ENCODE results near the gene CA6.
"Not testable (repeated sequence)": the region's sequence is repeated elsewhere in the genome, so short reads cannot be mapped to it uniquely, and the experiment has no call there.

Gene CA6

DNA sequence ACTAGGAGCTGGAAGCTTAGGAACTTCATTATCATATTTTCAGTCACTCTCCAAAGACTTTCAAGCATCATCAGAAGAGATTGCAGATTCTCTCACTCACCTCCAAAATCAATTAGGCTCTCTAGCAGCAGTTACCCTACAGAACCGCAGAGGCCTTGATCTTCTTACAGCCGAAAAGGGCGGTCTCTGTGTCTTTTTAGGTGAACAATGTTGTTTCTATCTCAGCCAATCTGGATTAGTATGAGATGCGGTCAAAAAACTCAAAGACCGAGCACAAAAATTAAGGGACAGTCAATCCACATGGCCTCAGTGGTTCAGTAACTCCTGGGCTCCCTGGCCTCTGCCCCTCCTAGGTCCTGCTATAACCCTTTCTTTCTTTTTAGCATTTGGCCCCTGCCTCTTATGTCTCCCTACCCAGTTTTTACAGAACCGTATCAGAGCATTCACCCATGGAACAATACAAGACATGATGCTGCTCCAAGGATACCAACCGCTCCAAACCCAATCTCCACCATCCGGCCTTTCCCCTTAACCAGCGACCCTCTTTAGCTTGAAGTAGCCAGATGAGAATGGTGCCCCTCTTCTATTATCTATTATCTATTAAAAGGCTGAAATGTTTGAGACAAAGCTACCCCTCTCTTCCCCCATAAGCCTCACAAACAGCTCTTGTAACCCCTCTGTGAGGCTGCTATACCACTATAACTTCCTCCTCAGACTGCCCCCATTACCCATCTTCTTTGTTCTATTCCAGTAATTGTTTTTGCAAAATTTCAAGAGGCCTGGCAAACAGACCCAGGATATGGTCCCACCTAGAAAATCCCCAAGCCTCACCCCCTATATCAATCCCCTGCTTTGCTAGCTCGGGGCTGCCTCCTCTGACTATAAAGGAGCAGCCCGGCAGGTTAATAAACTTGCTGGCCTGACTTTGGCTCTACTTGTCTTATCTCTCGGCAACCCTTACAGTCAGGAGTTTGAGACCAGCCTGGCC is 18.7 kb upstream of the CA6 start:
- in situ Hi-C loops (cut with HindIII; ENCODE audit: low sequenced_read_pairs), result no loop called here

DNA sequence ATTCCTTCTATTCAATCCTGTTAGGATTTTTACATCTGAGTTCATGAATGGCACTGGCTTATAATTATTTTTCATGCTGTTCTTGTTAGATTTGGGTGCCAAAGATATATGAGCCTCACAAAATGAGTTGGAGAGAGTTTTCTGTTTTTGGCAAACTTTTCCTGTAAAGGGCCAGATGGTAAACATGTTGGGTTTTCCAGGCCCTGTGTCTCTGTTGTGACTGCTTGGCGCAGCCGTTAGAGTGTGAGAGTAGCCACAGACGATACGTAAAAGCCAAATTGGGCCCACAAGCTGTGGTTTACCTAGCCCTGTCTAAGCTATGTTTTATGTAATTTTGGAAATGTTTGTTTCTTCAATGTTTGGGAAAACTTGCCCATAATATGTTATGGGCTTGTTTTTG is 15.6 kb upstream of the CA6 start:
- in situ Hi-C loops (cut with HindIII; ENCODE audit: low sequenced_read_pairs), result no loop called here

DNA sequence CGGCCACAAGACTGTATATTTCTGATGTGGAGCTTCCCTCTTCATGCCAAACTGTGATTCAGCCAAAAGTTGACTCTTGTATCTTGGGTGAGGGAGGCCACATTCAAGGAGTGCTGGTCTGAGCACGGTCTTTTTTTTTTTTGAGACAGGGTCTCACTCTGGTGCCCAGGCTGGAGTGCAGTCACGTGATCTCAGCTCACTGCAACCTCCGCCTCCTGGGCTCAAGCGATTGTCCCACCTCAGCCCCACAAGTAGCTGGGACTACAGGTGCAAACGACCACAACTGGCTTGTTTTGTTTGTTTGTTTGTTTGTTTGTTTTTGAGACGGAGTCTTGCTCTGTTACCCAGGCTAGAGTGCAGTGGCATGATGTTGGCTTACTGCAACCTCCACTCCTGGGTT is 8.6 kb upstream of the CA6 start:
- in situ Hi-C loops (cut with HindIII; ENCODE audit: low sequenced_read_pairs), result not testable (repeated sequence)

DNA sequence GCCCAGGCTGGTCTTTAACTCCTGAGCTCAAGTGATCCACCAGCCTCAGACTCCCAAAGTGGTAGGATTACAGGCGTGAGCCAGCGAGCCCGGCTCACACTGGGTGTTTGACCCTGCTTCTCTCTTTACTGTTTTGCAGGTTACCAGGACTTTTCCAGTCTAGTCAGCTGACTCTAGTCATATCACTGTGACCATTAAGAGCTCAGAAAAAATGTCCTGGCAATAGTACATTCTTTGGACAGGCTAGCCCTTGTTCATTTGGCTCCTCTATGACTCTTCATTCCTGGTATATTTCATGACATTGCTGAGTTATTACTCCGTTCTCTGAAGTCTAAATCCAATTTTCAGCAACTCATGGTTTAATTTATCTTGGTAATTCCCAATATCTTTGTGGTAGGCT is 8.0 kb upstream of the CA6 start:
- in situ Hi-C loops (cut with HindIII; ENCODE audit: low sequenced_read_pairs), result no loop called here

DNA sequence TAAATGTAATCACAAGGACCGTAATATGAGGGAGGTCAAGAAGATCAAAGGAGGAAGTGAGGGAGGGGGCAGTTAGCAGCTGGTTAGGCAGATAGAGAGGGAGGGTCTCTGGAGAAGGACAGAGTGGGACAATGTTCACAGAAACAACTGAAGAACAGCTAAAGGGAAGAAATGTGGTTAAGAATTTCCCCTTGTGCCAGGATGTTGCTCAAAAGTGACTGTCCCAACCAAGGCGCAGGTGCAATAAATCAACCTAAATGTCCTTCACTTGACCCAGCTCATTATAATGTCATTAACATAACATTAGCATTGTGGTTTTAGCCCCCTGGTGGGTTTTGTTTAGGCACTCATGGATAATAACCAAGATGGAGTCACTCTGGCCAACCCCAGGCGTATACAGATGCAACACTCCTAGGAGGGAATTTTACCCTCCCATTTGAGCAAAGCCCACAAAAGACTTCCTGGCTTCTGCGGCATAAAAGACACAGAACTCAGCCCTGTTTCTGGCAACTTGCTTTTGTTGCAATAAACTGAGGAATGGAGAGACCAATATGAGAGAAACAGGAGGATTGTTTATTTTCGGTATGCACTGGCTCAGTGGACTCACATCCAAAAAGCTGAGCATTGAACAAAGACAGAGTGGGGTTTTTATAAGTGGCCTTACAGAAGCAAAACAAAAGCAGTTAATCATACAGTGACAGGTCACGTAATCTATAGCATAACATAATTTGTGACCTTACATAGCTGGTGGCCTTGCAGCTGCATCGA is 7.3 kb upstream of the CA6 start:
- in situ Hi-C loops (cut with HindIII; ENCODE audit: low sequenced_read_pairs), result no loop called here

DNA sequence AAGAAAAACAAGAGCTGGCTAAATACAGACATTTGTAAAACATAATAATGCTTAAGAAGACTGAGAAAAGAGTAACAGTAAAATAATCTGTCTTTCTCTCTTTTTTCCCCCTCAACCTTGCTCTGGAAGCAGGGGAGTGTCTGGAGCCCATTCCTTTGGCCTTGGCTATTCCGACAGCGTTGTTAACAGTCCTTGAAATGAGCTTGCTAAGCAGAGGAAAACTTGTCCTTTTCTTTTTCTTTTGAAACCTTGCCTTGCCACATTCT is 6.7 kb upstream of the CA6 start:
- in situ Hi-C loops (cut with HindIII; ENCODE audit: low sequenced_read_pairs), result no loop called here

DNA sequence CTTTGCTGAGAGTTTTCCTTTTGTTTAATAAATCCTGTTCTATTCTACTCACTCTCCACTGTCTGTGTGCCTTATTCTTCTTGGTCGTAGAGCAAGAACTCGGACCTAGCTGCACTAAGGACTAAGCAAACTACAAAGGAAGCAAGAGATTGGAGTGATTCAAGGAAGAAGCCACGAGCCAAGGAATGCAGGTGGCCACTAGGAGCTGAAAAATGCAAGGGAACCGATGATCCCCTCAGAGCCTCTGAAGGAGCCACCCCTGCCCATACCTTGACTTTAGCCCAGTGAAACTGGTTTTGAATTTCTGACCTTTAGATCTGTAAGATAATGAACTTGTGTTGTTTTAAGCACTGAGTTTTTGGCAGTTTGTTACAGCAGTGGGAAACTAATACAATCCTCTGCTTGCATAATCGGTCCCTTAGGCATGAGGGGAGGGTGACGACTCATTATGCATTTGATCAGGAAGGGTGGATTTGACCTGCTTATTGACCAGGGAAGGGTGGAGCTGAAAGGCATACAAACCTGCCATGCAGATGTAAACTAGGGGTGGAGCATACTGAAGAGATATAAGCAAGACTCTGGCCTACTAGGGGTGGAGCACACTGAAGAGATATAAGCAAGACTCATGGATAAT is 6.2 kb upstream of the CA6 start:
- in situ Hi-C loops (cut with HindIII; ENCODE audit: low sequenced_read_pairs), result no loop called here

DNA sequence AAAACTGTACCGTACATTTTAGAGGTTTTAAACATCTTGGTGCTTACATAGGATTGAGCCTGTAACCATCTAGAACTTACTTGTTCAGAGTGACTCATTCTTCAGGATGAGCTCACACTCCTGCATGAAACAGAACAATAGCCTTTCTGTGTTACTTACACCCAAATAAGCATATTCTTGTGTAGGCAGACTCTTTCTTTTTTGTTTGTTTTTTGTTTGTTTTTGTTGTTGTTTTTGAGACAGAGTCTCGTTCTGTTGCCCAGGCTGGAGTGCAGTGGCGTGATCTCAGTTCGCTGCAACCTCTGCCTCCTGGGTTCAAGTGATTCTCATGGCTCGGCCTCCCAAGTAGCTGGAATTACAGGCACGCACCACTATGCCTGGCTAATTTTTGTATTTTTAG is 3.8 kb upstream of the CA6 start:
- in situ Hi-C loops (cut with HindIII; ENCODE audit: low sequenced_read_pairs), result no loop called here

DNA sequence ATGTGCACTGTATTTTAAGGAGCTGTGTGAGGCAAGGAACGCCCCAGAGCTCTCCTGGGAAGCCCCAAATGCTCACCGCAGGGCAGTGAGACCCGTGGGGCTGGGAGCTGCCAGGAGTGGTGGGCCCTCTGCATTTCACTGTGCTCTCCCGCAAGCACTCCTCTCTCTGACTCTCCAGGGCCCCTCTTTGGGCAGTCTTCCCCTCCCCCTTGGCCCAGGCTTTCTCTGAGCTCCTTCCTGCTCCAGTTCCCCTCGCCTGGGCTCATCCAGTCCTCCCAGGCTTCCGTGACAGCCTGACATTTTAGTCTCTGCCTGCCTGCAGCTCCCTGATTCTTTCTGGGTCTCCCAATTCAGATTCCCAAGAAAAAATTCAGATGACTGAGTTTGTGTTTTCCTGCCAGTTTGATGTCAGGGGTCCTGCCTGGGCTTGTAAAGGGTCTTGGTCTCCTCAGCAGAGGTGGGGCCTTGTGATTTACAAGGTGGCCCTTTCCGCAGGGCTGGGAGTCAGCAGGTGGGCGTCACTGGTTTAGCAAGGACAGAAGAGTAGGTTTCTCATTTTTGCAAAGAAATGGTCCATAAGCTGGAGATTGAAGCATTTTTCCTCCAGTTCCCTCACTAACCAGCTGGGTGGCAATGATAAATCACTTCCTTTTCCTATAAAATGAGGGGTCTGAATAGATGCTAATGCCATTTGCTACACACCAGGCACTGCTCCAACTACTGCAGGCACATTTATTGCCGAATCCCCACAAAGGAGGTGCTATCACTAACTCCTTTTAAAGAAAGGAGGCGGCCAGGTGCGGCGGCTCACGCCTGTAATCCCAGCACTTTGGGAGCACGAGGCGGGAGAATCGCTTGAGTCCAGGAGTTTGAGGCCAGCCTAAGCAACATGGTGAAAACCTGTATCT is 1.9 kb upstream of the CA6 start:
- in situ Hi-C loops (cut with HindIII; ENCODE audit: low sequenced_read_pairs), result no loop called here

DNA sequence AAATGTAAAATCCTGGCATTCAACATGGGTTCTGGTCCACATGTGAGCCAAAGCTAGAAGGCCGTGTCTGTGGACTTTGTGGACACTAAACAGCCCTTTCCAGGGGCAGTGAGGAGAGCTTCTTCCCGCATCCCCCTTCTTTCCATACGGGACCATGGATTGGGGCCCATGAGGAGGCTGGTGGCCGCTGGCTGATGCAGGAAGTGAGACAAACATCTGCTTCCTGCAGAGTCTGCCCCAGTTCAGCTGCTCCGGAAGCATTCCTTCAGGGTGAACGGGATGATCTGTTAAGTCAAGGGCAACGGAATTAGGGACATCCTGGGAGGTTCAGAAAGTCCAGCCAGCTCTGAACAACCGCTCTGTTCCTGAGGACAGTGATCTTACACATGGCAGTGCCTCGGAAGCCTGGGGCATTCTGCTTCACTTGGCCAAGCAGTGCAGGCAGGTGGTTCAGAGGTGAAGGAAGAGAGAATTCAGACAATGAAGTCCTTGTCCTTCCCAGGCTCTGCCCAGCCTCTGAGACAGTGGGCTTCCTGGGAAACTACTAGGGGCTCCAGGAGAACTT is 1.5 kb downstream of the CA6 start:
- in situ Hi-C loops (cut with HindIII; ENCODE audit: low sequenced_read_pairs), result no loop called here

DNA sequence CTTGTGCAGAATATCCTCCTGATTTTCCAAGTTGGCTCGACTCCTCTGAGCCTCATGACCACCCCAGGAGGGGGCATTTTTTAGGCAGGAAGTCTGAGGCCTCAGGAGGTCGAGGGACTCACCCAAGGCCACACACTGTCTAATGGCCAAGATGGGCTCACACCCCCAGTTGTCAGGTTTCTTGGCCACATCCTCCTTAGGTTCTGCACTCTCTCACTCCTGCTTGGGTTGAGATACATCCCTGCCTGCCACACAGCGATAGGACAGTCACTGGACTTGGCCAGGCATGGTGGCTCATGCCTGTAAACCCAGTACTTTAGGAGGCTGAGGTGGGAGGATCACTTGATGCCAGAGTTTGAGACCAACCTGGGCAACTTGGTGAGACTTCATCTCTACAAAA is 4.6 kb downstream of the CA6 start:
- in situ Hi-C loops (cut with HindIII; ENCODE audit: low sequenced_read_pairs), result loop anchor here (5.0 kb wide), 3 partner anchors 43 to 88 kb away; no protein-coding TSS in a partner anchor

DNA sequence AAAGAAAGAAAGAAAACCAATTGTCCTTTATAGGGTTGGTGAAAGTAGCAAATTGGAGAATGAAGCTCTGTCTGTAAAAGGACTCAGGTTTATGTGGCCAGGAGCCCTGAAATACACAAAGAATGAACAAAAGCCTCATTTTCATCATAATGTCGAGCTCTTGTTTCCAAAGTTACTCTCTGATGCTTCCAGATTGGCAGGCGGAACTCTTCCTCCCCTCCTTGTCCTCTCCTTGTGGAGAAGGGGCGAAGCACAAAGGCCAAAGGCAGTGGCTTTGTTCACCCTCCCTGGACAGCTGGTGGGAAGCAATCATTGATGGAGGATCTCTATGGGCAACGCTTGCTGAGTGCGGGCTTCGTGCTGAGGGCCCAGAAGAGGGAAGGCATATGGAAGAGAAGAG is 5.6 kb downstream of the CA6 start:
- in situ Hi-C loops (cut with HindIII; ENCODE audit: low sequenced_read_pairs), result loop anchor here (5.0 kb wide), 3 partner anchors 44 to 89 kb away; no protein-coding TSS in a partner anchor

DNA sequence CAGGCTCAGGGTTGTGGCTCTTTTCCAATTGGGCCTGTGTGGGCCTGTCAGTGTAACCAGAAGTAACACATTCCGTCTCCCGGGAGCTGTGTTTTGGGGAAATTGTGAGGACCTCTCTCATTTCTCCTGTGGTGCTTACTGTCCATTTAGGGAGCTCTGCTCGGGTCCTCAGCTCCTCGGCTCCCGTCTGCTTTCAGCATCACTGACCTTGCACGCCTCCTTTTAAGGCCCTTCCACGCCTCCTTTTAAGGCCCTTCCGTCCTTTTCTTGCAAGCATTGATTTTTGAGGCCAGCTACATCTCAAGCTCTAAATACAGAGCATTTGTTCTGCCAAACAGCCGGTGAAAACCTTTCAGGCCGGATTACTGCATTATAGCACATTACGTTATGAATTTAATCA is 9.7 kb downstream of the CA6 start:
- in situ Hi-C loops (cut with HindIII; ENCODE audit: low sequenced_read_pairs), result no loop called here

DNA sequence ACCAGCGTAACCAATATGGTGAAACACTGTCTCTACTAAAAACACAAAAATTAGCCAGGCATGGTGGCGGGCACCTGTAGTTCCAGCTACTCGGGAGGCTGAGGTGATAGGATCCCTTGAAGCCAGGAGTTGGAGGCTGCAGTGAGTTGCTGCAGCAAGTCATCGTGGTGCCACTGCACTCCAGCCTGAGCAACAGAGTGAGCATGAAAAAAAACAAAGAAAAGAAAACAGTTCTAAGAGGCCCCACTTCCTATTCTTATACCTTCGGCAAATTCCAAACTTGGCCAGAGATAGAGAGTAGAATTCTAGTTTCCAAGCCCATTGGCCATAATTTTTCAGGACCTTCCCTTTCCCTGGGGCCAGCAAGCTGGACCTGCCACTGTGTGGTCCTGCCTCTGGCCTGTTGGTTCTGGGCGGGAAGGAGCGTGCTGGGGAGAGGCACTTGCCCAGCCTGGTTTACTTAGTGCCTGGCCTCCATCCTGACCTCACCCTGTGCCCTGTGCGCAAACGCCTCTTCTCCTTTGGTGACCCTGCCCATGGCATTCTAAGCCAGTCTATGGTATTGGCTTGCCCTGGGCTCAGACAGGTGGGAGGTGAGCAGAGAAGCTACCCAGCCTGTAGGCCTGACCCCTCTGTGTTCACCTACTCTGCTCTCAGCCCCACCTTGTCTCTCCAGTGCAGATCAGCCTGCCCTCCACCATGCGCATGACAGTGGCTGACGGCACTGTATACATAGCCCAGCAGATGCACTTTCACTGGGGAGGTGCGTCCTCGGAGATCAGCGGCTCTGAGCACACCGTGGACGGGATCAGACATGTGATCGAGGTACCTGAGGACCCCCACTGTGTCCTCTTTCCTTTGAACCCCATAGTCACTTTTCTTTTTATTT is 11.0 kb downstream of the CA6 start:
- in situ Hi-C loops (cut with HindIII; ENCODE audit: low sequenced_read_pairs), result no loop called here

DNA sequence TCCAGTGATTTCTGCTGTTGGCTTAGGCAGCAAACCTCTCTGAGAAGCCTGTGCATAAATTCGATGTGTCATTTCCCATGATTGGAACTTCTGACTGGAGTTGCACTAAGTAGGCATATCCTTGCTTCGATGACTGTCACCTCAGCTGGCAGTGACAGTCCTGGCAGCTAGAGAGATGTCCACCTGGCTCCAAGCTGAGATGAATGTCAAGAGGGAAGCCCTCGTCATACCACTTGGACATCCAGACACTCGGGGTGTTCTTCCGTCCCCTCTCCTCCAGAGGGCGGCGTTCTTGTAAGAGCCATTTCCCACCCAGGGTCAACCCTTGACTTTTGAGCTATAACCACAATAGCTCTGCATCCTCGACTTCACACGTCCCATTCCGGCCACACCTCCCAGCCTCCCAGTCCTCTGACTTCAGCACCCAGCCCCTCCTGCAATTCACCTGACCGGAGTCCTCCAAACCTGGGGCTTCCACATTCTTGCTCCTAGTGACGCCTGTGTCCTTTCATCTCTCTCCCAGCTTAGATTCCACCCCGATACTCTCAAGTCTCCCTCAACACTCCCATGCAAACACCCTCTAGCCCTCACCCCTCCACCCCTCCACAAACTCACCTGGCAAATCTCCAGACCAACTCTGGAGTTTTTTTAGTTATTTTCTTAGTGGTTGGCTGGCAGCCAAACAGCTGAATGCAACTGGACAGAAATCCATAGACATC is 17.3 kb downstream of the CA6 start:
- in situ Hi-C loops (cut with HindIII; ENCODE audit: low sequenced_read_pairs), result no loop called here

DNA sequence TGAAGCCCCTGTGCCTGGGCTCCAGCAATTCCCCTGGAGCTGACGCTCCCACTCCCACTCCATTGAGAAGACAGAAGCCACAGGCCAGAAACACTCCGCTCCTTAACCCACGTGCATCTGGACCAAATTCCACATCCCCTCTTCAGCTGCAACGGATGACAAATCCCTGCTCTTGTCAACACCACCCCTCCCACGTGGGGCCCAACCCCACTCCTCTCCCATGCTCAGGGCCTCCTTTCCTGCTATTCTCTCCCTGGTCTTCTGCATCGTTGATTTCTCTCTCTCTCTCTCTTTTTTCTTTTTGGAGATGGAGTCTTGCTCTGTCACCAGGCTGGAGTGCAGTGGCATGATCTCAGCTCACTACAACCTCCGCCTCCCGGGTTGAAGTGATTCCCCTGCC is 18.3 kb downstream of the CA6 start:
- in situ Hi-C loops (cut with HindIII; ENCODE audit: low sequenced_read_pairs), result no loop called here

DNA sequence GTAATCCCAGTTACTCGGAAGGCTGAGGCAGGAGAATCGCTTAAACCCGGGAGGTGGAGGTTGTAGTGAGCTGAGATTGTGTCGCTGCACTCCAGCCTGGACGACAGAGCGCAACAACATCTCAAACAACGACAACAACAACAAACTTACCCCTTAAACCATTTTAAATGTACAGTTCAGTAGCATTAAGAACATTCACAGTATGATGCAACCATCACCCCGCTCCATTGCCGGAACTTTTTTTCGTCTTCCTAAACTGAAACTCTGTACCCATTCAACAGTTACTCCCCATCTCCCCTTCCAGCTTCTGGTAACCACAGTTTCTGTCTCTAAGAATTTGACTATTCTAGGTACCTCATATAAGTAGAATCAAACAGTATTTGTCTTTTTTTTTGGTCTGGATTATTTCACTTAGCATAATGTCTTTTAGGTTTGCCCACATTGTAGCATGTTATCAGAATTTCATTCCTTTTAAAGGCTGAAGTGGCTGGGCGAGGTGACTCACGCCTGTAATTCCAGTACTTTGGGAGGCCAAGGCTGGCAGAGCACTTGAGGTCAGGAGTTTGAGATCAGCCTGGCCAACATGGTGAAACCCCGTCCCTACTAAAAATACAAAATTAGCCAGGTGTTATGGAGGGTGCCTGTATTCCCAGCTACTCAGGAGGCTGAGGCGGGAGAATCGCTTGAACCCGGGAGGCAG is 19.6 kb downstream of the CA6 start:
- in situ Hi-C loops (cut with HindIII; ENCODE audit: low sequenced_read_pairs), result no loop called here

DNA sequence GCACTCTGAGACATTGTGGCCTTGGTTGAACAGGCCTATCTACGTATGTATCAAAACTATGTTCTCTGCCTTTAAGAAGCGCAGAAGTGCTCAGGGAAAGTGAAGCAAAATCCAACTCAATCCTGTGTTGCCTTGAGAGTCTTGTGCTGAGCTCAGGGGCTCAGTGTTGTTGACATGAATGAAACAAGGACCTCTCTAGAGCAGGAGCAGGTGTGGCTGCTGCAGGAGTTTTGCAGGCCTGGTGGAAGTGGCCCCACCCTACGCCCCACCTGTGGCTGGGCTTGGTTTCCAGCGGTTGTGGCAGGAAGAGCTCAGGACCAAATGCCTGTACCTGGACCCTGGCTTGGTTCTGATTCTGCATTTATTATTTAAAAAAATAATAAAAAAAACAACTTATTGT is 20.9 kb downstream of the CA6 start:
- in situ Hi-C loops (cut with HindIII; ENCODE audit: low sequenced_read_pairs), result no loop called here
